NOMO-1 treated with DMSO at 0.1 percent for 48 hours (cell line): ENCODE data around the gene PPFIBP1.
A peak's percentile ranks its signal among the peaks of the same experiment; 100 is the strongest.
"Not testable (repeated sequence)": the region's sequence is repeated elsewhere in the genome, so short reads cannot be mapped to it uniquely, and the experiment has no call there.

Experiments used
- DNase-seq: peaks from one replicate; lab custom pipeline; 2025; ENCODE audit not compliant: unreplicated experiment; lab: John Stamatoyannopoulos, UW

Gene PPFIBP1

GRCh38 chr12:27652174-27652763 lies 128.3 kb downstream of the PPFIBP1 start:
- peak; percentile 16 for DNase-seq

- no peak for DNase-seq
These were observed 129.7 kb downstream of the PPFIBP1 start for GRCh38 chr12:27653661-27654060.

- not testable (repeated sequence) for DNase-seq
These were observed 131.5 kb downstream of the PPFIBP1 start for GRCh38 chr12:27655476-27655875.

DNA sequence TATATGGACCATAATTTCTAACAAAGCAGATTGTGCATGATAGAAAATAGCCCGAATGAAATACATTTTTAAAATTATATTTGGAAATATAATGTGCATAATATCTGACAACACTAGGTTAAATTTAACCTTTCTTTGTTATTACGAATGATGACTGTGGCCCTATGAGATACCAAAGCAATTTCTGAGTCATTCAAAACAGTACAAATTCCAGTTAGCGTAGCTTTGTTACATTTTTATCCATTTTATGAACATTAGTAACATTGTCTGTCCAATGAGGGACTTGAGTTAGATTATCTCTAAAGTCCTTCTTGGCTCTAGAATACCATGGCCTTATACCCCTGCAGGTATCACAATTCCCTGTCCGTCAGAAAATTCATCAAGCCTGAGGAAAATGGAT lies 133.3 kb downstream of the PPFIBP1 start:
- no peak for DNase-seq

GRCh38 chr12:27665704-27666103 lies 141.7 kb downstream of the PPFIBP1 start:
- no peak for DNase-seq

- no peak for DNase-seq
These were observed 142.5 kb downstream of the PPFIBP1 start for GRCh38 chr12:27666510-27666909.

- no peak for DNase-seq
These were observed 143.5 kb downstream of the PPFIBP1 start for GRCh38 chr12:27667540-27667939.

DNA sequence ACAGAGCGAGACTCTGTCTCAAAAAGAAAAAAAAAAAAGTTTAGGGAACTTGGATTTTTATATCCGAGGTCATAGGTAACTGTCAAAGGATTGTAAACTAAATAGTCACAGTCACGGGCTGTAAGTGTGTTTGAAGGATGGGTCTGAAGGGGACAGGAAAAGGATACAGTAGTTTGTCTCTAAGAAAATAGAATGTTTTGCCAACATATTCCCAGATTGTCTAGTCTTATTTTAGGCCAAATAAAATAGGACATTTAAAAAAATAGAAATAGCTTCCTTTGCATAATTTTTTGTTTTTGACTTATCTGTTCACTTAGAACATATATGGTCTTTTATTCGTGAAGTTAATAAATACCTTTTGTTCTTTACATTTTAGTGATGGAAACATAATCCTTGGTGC lies 148.0 kb downstream of the PPFIBP1 start:
- DNase-seq: no peak

DNA sequence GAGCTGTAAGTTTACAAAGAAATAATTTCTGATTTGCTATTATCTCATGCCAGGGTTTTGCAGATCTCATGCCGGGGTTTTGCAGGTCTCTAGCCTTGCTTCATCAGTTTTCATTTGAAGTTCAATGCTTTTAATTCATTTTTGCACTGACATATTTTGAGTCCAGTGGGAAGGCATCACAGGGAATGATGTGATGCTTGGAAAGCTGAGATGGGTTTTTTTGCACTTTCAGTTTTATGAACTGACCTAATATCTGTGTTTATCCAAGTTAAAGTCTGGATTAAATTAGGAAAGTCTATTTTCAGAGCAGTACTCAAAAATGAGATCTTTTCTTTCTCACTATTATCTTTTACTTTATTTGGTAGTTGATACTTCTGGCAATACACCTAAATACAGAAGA lies 148.6 kb downstream of the PPFIBP1 start:
- no peak for DNase-seq

DNA sequence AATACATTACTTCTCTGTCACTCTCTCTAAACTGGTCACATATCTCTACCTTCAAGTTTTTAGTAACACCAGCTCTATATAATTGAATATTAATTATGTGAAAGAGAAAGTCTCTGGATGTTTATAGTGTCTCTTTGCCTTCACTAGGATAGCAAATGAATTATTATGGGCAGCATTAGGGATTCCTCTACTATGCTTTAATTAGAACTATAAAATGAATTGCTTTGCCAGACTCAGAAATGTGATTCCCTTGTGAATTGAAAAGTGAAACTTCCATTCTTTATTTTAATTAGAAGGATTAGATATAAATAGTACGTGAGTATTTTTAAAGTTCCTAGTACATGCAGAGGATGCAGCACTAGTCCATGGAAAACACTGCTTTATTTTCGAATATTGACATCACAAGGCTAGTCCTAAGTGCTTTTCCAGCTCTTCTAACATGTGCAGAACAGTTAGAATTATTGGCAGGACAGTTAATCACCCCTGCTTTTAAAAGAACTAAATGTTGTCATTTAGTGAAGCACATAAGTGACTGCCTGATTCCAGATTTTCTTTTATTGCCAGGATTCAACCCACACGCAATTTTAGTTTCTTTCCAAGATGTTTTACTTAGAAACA lies 149.2 kb downstream of the PPFIBP1 start:
- DNase-seq: no peak

- DNase-seq: no peak
These were observed 151.0 kb downstream of the PPFIBP1 start for GRCh38 chr12:27674989-27675388.

- no peak for DNase-seq
These were observed 156.6 kb downstream of the PPFIBP1 start for GRCh38 chr12:27680619-27681018.

GRCh38 chr12:27682534-27682933 lies 158.5 kb downstream of the PPFIBP1 start:
- DNase-seq: no peak

DNA sequence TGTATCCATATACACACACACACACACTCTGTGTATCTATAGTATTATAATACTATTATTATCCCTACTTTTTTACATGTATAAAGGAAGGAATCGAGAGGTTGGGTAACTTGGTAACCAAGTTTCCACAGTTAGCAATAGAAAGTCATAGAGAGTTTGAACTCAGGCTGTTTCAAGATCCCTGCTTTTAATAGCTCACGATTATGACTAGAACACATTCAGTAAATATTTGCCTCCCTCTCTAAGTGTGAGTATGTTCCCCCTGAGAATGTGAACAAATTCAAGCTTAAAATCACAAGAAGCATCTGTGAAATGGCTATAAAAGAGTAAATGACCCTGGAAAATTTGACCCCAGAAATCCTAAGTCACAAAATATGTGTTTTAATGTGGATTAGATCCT lies 161.3 kb downstream of the PPFIBP1 start:
- DNase-seq: no peak

- no peak for DNase-seq
These were observed 162.1 kb downstream of the PPFIBP1 start for GRCh38 chr12:27686147-27686546.

GRCh38 chr12:27688671-27689070 lies 164.7 kb downstream of the PPFIBP1 start:
- no peak for DNase-seq

GRCh38 chr12:27689558-27690180 lies 165.7 kb downstream of the PPFIBP1 start:
- no peak for DNase-seq

DNA sequence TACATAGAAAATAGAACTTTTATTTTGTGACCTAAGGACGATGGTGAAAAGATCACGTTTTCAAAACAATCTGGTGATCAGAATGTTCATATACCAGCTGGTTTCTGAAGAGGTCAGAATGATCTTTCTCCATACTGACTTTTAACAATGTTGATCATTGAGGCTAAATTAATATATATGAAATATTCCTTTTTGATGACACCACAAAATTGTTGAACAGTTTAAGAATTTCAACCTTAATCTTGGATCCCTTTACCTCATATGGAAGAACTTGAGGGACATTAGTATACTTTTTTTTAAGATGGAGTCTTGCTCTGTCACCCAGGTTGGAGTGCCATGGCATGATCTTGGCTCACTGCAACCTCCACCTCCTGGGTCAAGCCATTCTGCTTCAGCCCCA lies 169.4 kb downstream of the PPFIBP1 start:
- DNase-seq: no peak

DNA sequence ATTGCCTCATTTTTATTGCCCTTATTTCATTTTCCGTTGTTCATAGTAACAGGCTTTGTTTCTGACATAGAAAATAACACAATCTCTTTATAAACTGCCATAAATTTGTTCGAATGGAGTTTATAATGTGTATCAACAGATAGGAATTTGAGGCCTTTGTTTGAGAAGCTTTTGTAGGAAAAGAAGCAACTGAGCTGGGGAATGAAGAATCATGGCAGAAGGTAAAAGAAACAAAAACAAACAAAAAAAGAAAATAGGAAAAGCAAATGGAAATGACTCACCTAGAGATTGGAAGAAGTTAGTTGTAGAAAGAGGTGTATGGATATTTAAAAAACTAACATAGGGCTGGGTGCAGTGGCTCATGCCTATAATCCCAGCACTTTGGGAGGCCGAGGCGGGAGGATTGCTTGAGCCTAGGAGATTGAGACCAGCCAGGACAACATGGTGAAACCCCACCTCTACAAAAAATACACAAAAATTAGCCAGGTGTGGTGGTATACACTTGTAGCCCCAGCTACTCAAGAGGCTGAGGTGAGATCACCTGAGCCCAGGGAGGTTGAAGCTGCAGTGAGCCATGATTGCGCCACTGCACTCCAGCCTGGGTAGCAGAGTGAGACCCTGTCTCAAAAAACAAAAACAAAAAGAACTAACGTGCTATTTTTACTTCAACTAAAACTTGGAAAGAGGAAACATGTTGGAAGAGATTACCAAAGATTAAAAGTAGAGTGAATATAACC lies 171.7 kb downstream of the PPFIBP1 start:
- no peak for DNase-seq

DNA sequence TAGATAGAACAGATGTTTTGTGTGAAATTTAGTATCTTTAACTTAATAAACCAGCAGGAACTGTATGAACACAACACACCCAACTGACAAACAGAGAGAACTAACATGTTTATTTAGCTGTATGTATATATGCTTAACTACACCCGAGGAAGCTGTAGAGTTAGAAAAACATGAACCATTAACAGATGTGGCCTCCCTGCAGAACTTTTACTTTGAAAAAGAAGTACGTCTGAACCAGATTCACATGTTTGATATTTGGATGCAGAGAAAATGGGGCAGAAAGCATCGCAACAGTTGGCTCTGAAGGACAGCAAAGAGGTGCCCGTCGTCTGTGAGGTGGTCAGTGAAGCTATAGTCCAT lies 172.3 kb downstream of the PPFIBP1 start, which contains the start of gene REP15:
TSS of gene REP15 (plus strand) at position 155 of the 360 bp plus-strand sequence. CDS start at position 271, 116 bp downstream.
- DNase-seq: no peak

GRCh38 chr12:27696864-27697564 lies 173.0 kb downstream of the PPFIBP1 start:
- DNase-seq: no peak
